Common myeloid progenitor, CD34-positive (primary cell): ENCODE results near the gene CYTIP.

Source experiments
- CTCF ChIA-PET: fragments of 350-600 bp; sonication (Branson Sonifier 250); formaldehyde crosslinking; loops from one replicate; lab custom pipeline; 2021; ENCODE audit warnings: antibody characterized with exemption; lab: Charles Lee
- POLR2A ChIA-PET: fragments of 350-600 bp; sonication (Branson Sonifier 250); formaldehyde crosslinking; loops from one replicate; lab custom pipeline; 2021; ENCODE audit warnings: antibody characterized with exemption; lab: Charles Lee
- DNase-seq, 3 donors: peaks; one replicate each; pipeline versions ENCODE4 v3.0.0 to v3.0.0-alpha.2; 2013
- H3K27ac ChIP-seq, 2 experiments: 1 replicate in 1 of 2; 2 replicates in 1 of 2; pipeline ENCODE4 v1.7.0; 2013; ENCODE audit warnings: inconsistent platforms in 2 of 2, low read length in 2 of 2, mild to moderate bottlenecking in 2 of 2, low read depth in 1 of 2, moderate library complexity in 1 of 2; ENCODE audit not compliant: severe bottlenecking in 2 of 2, insufficient read depth in 1 of 2, poor library complexity in 1 of 2
- H3K27me3 ChIP-seq, 5 experiments: replicated peaks in 2 of 5; 1 replicate in 3 of 5; 2 replicates in 2 of 5; pipeline versions ENCODE4 v1.6.1 to v1.7.0; 2013; ENCODE audit warnings: low read length in 4 of 5, mild to moderate bottlenecking in 2 of 5, moderate library complexity in 2 of 5, inconsistent platforms in 1 of 5; ENCODE audit not compliant: insufficient read depth in 5 of 5, control insufficient read depth in 4 of 5
- H3K36me3 ChIP-seq, 4 experiments: 1 replicate in 2 of 4; 2 replicates in 2 of 4; pipeline versions ENCODE4 v1.6.1 to v1.7.0; 2013; ENCODE audit warnings: low read length in 3 of 4, control low read depth in 1 of 4, mild to moderate bottlenecking in 1 of 4; ENCODE audit not compliant: control insufficient read depth in 4 of 4, insufficient read depth in 4 of 4
- H3K4me1 ChIP-seq, 4 experiments: 1 replicate in 3 of 4; 2 replicates in 1 of 4; pipeline versions ENCODE4 v1.6.1 to v1.7.1; 2013; ENCODE audit warnings: low read length in 3 of 4, mild to moderate bottlenecking in 3 of 4, control low read depth in 1 of 4, inconsistent platforms in 1 of 4, moderate library complexity in 1 of 4; ENCODE audit not compliant: control insufficient read depth in 4 of 4, insufficient read depth in 4 of 4; ENCODE audit errors: control extremely low read depth in 1 of 4
- H3K4me3 ChIP-seq, 7 experiments: 1 replicate in 4 of 7; 2 replicates in 3 of 7; pipeline versions ENCODE4 v1.5.1 to v1.7.0; 2013; ENCODE audit warnings: mild to moderate bottlenecking in 7 of 7, low read length in 6 of 7, moderate library complexity in 6 of 7, inconsistent platforms in 2 of 7, low read depth in 2 of 7, control low read depth in 1 of 7; ENCODE audit not compliant: insufficient read depth in 4 of 7, control insufficient read depth in 1 of 7; ENCODE audit errors: extremely low read depth in 1 of 7
- H3K9me3 ChIP-seq, 5 experiments: 1 replicate in 4 of 5; 2 replicates in 1 of 5; pipeline versions ENCODE4 v1.6.1 to v1.7.1; 2013; ENCODE audit warnings: low read length in 4 of 5, mild to moderate bottlenecking in 2 of 5, inconsistent platforms in 1 of 5, low read depth in 1 of 5, moderate library complexity in 1 of 5; ENCODE audit not compliant: control insufficient read depth in 4 of 5, insufficient read depth in 2 of 5; ENCODE audit errors: control extremely low read depth in 1 of 5
- WGBS: methylation state at CpG from one replicate; pipeline ENCODE4 v1.1.5; 2013; ENCODE audit not compliant: insufficient coverage; 5-methylcytosine and 5-hydroxymethylcytosine counted together

CYTIP gene

DNA sequence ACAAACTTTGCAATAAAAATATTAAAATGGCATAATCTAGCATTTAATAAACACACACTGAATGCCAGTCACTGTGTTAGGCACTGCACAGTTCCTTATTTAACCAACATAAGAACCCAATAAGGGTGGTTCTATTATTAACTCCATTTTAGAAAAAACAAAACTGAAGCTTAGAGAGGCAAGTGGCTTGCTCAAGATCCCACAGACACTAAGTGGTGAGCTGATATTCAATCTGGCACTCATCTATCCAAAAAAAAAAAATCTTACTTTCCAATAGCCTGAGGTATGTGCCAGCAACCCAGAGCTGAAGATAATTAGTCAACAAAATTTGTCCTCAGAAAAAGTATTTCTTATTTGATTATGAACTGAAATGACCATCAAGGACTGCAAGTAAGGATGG is 799 bp downstream of the CYTIP start:
- Histone ChIP-seq H3K36me3 (peaks cover 0 to 4% (median 0%) of the 10 kb centered on the region in 4 experiments), H3K4me3 (peak overlapping the region in 6 of 7 experiments; percentile 76 to 98 (median 84)), H3K9me3 (no peaks in the 10 kb centered on the region), H3K27ac (peak overlapping the region; percentile 73 to 82), H3K27me3 (no peaks in the 10 kb centered on the region), H3K4me1 (peaks cover 34 to 57% (median 42%) of the 10 kb centered on the region in 4 experiments)
- ChIA-PET POLR2A (no interaction called here), CTCF (interaction anchor here (1.5 to 2.2 kb wide), 7 partner anchors 9 to 49 kb away, joined by 5 to 10 read pairs (median 6); no protein-coding TSS in a partner anchor)
- DNase-seq, result peak in 1 of 3 donors; percentile 35

DNA sequence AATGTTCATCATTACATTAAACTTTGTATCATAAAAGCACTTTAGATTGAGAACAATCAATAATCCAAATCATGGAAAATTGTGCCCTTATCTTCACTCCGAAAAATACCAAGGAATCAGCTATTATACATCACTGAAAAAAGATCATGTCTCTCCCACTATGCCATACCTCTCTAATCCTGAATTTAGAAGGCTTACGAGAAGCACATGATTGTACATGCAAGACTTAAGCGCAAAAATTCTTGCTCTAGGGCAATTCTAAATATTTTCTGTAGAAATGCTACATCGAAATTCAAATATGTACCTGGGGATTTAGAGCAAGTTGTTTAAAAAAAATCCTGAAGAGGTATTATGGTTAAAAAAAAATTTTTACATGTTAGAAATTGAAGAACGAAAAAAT is 1.3 kb downstream of the CYTIP start:
- no peaks in the 10 kb centered on the region for H3K9me3 ChIP-seq
- H3K27me3 ChIP-seq, result no peaks in the 10 kb centered on the region
- WGBS, result 29% methylated on average over 1 of the region's 5 CpGs
- DNase-seq, result no peak
- peak overlapping the region in 6 of 7 experiments; percentile 76 to 98 (median 84) for H3K4me3 ChIP-seq
- peak overlapping the region; percentile 73 to 82 for H3K27ac ChIP-seq
- peaks cover 34 to 58% (median 42%) of the 10 kb centered on the region in 4 experiments for H3K4me1 ChIP-seq
- peaks cover 0 to 4% (median under 1%) of the 10 kb centered on the region in 4 experiments for H3K36me3 ChIP-seq
- ChIA-PET POLR2A (no interaction called here), CTCF (interaction anchor here (1.6 to 2.2 kb wide), 6 partner anchors 8 to 50 kb away, joined by 6 to 10 read pairs (median 6); no protein-coding TSS in a partner anchor)

DNA sequence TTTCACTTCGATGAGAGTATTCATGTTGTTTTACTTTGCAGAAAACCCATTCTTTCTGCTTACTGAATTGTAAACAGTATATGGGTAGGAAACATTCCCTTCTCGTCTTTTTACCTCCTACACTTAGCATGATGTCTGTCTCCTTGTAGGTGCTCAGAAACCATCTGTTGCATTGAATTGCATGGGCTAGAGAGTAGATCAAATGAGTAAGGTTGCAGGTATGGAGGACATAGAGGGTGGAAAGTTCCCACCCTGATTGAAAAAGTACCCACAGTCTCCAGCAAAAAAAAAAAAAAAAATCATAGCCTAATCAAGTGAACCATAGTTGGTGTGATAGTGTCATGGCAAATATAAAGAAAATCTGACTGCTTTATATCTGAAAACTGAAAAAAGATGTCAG is 1.7 kb downstream of the CYTIP start:
- Histone ChIP-seq H3K4me3 (peak overlapping the region in 6 of 7 experiments; percentile 76 to 98 (median 84)), H3K9me3 (no peaks in the 10 kb centered on the region), H3K4me1 (peaks cover 34 to 58% (median 42%) of the 10 kb centered on the region in 4 experiments), H3K27me3 (no peaks in the 10 kb centered on the region), H3K36me3 (peaks cover 0 to 4% (median under 1%) of the 10 kb centered on the region in 4 experiments), H3K27ac (peak overlapping the region; percentile 69 to 82)
- ChIA-PET CTCF (interaction anchor here (1.9 to 2.2 kb wide), 2 partner anchors 14 to 27 kb away, joined by 6 read pairs; no protein-coding TSS in a partner anchor), POLR2A (no interaction called here)
- WGBS, result no CpG with 5 or more reads among the region's 2 CpGs
- DNase-seq, result no peak

DNA sequence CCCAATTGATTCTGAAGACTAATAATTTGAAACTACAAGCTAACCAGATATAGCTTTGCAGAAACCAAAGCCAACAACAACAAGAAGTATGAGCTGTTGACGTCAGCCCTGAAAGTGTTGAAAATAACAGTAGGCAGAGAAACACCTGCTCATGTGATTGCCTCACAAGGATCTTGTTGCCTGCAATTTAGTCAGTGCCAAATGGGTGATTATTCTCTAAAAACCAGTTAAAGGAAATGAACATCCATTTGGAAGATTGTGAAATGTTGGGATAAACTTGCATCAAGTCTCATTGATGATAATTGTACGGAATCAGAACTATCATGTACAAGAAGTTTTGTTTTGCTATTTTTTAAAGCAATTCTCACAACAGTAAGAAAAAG is 2.8 kb downstream of the CYTIP start:
- Histone ChIP-seq H3K36me3 (peaks cover 0 to 4% (median under 1%) of the 10 kb centered on the region in 4 experiments), H3K27ac (peak overlapping the region; percentile 69 to 82), H3K4me1 (peaks cover 39 to 67% (median 44%) of the 10 kb centered on the region in 4 experiments), H3K4me3 (peak overlapping the region in 6 of 7 experiments; percentile 76 to 98 (median 84)), H3K9me3 (no peaks in the 10 kb centered on the region), H3K27me3 (no peaks in the 10 kb centered on the region)
- peak in 2 of 3 donors; percentile 50 to 66 for DNase-seq
- CTCF ChIA-PET, result interaction anchor here (1.1 to 1.7 kb wide), 4 partner anchors 20 to 27 kb away, joined by 3 to 10 read pairs (median 3); no protein-coding TSS in a partner anchor
- POLR2A ChIA-PET, result interaction anchor here (0.8 kb wide), 1 partner anchor 20 kb away, joined by 3 read pairs; no protein-coding TSS in a partner anchor
- 13% methylated on average over 1 of the region's 2 CpGs for WGBS

DNA sequence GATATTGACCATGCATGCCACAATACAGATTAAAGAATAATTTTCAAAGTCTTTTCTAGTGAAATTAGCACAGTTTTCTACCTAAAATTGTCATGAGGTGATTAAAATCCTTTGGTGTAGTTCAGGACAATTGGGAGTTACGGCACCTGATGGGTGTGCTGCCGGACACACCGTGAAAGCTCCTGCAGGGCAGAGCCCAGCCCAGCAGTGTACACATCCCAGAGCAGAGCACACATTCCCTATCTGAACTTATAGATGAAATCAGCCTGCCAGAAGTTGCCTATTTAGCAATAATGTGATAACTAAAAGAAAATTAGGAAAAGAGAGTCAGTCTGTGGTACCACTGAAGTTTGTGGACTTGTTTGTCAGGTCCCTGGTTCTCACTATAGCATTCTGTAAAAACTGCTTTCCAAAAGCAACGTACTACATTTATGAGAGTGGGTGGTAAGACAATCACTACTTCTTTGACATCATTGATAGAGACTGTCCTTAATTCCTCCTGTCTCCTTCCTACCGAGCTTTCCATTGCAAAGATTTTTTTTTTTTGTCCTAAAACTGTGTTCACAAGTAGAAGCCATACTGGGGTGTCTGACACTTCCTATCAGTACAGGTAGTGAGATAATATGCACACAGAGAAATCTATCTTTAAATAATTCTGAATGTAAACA is 3.4 kb downstream of the CYTIP start:
- Histone ChIP-seq H3K27ac (peak overlapping the region in 1 of 2 experiments; percentile 82), H3K36me3 (peaks cover 0 to 4% (median 2%) of the 10 kb centered on the region in 4 experiments), H3K27me3 (no peaks in the 10 kb centered on the region), H3K4me3 (peak overlapping the region in 5 of 7 experiments; percentile 78 to 98 (median 86)), H3K9me3 (no peaks in the 10 kb centered on the region), H3K4me1 (peaks cover 44 to 72% (median 49%) of the 10 kb centered on the region in 4 experiments)
- WGBS, result 100% methylated on average over 4 of the region's 5 CpGs
- ChIA-PET POLR2A (no interaction called here), CTCF (interaction anchor here (0.6 to 1.9 kb wide), 8 partner anchors 10 to 113 kb away, joined by 3 to 11 read pairs (median 3); no protein-coding TSS in a partner anchor)
- no peak for DNase-seq

DNA sequence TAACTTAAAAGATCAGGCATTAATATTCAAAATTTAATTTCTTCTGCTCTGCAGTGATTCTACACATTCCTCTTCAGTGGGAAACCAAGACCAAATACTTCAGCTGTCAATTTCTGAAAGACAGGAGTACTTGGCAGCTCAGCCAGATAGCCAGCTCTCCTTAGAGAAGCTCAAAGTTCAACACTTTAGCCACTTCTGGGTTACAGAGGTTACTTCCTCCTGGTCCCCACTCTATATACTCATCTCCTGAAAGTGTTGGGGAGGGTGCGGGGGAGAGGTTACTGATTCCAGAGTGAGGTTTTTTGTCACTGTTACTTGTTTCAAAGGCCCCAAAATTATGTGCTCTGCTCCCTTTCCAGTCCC is 4.1 kb downstream of the CYTIP start:
- peaks cover 46 to 79% (median 54%) of the 10 kb centered on the region in 4 experiments for H3K4me1 ChIP-seq
- peak in 1 of 3 donors; percentile 27 for DNase-seq
- peak overlapping the region in 5 of 7 experiments; percentile 14 to 98 (median 86) for H3K4me3 ChIP-seq
- WGBS, result no CpG with 5 or more reads among the region's 1 CpG
- peaks cover 0 to 4% (median 2%) of the 10 kb centered on the region in 4 experiments for H3K36me3 ChIP-seq
- ChIA-PET POLR2A (no interaction called here), CTCF (interaction anchor here (1.0 to 1.9 kb wide), 6 partner anchors 10 to 112 kb away, joined by 3 to 11 read pairs (median 4); no protein-coding TSS in a partner anchor)
- H3K27ac ChIP-seq, result peak overlapping the region in 1 of 2 experiments; percentile 51
- no peaks in the 10 kb centered on the region for H3K27me3 ChIP-seq
- no peaks in the 10 kb centered on the region for H3K9me3 ChIP-seq
